Neuronal stem cell (in vitro differentiated cells): Measurements from ENCODE around the gene KCNAB3.

ENCODE experiments used
- DNase-seq: peaks from one replicate; pipeline ENCODE4 v3.0.0-alpha.2; 2013; ENCODE audit warnings: low spot score
- H2AFZ ChIP-seq: one replicate; pipeline ENCODE4 v1.6.1; 2013; ENCODE audit warnings: mild to moderate bottlenecking, low read length, inconsistent platforms
- H2AK5ac ChIP-seq: 2 replicates; pipeline ENCODE4 v1.6.1; 2013; ENCODE audit warnings: low read depth, mild to moderate bottlenecking, inconsistent platforms, low read length, moderate library complexity, mixed read lengths
- H2BK120ac ChIP-seq: 2 replicates; pipeline ENCODE4 v1.6.1; 2013; ENCODE audit warnings: low read depth, mild to moderate bottlenecking, inconsistent platforms, low read length, moderate library complexity, mixed read lengths
- H2BK12ac ChIP-seq: one replicate; pipeline ENCODE4 v1.6.1; 2013; ENCODE audit warnings: low read length, inconsistent platforms
- H2BK15ac ChIP-seq: 2 replicates; pipeline ENCODE4 v1.6.1; 2013; ENCODE audit warnings: mild to moderate bottlenecking, low read length, inconsistent platforms, mixed read lengths
- H2BK5ac ChIP-seq: one replicate; pipeline ENCODE4 v1.6.1; 2013; ENCODE audit warnings: inconsistent platforms, mild to moderate bottlenecking, low read length, moderate library complexity
- H3K14ac ChIP-seq: one replicate; pipeline ENCODE4 v1.6.1; 2013; ENCODE audit warnings: low read length, inconsistent platforms
- H3K18ac ChIP-seq: 2 replicates; pipeline ENCODE4 v1.6.1; 2013; ENCODE audit warnings: low read length, inconsistent platforms
- H3K23ac ChIP-seq: 2 replicates; pipeline ENCODE4 v1.6.1; 2013; ENCODE audit warnings: low read depth, mild to moderate bottlenecking, mixed read lengths, low read length, inconsistent platforms; ENCODE audit not compliant: poor library complexity
- H3K27ac ChIP-seq: replicated peaks from 3 replicates; pipeline ENCODE4 v1.5.1; 2013; ENCODE audit warnings: low read length, inconsistent platforms
- H3K27me3 ChIP-seq, 3 experiments: 2 replicates each; pipeline ENCODE4 v1.6.1; 2013; ENCODE audit warnings: low read length in 3 of 3, mild to moderate bottlenecking in 2 of 3, inconsistent platforms in 1 of 3, low read depth in 1 of 3, mixed read lengths in 1 of 3, moderate library complexity in 1 of 3; ENCODE audit not compliant: control insufficient read depth in 3 of 3, insufficient read depth in 3 of 3
- H3K36me3 ChIP-seq, 2 donors: replicated peaks in 1 of 2; 2 replicates each; pipeline ENCODE4 v1.6.1; 2013; ENCODE audit warnings: low read length in 2 of 2; ENCODE audit not compliant: control insufficient read depth in 2 of 2, insufficient read depth in 2 of 2
- H3K4ac ChIP-seq: 2 replicates; pipeline ENCODE4 v1.6.1; 2013; ENCODE audit warnings: inconsistent platforms, mild to moderate bottlenecking, low read length, moderate library complexity
- H3K4me1 ChIP-seq, 2 donors: 1 replicate in 1 of 2; 2 replicates in 1 of 2; pipeline ENCODE4 v1.6.1; 2013; ENCODE audit warnings: low read length in 2 of 2, low read depth in 1 of 2; ENCODE audit not compliant: control insufficient read depth in 2 of 2, insufficient read depth in 1 of 2
- H3K4me2 ChIP-seq: one replicate; pipeline ENCODE4 v1.6.1; 2013; ENCODE audit warnings: mild to moderate bottlenecking, low read length, inconsistent platforms; ENCODE audit not compliant: insufficient read depth, poor library complexity, severe bottlenecking
- H3K4me3 ChIP-seq, 2 donors: 2 replicates each; pipeline ENCODE4 v1.5.1; 2013; ENCODE audit warnings: low read length in 2 of 2, mild to moderate bottlenecking in 2 of 2, inconsistent platforms in 1 of 2, moderate library complexity in 1 of 2
- H3K79me1 ChIP-seq: one replicate; pipeline ENCODE4 v1.6.1; 2013; ENCODE audit warnings: low read depth, mild to moderate bottlenecking, inconsistent platforms, low read length, moderate library complexity
- H3K9ac ChIP-seq: one replicate; pipeline ENCODE4 v1.6.1; 2013; ENCODE audit warnings: mild to moderate bottlenecking, low read depth, low read length, inconsistent platforms; ENCODE audit not compliant: poor library complexity
- H3K9me3 ChIP-seq, 2 donors: replicated peaks in 1 of 2; 2 replicates each; pipeline versions ENCODE3 to v1.6.1; 2013; ENCODE audit warnings: low read length in 2 of 2, mild to moderate bottlenecking in 2 of 2, inconsistent platforms in 1 of 2, low read depth in 1 of 2, mixed read lengths in 1 of 2, moderate library complexity in 1 of 2; ENCODE audit not compliant: control insufficient read depth in 2 of 2, insufficient read depth in 1 of 2
- H4K8ac ChIP-seq: one replicate; pipeline ENCODE4 v1.6.1; 2013; ENCODE audit warnings: low read depth, mild to moderate bottlenecking, inconsistent platforms, low read length, moderate library complexity
- H4K91ac ChIP-seq: one replicate; pipeline ENCODE4 v1.6.1; 2013; ENCODE audit warnings: low read length, low read depth, mild to moderate bottlenecking, inconsistent platforms; ENCODE audit not compliant: poor library complexity
- WGBS, 2 donors: extraction: QIAGEN DNeasy Blood & Tissue Kit; methylation state at CpG; one replicate each; pipeline ENCODE4 v1.1.7; 2013; ENCODE audit warnings: missing lambda C conversion rate in 2 of 2, mixed read lengths in 1 of 2; ENCODE audit not compliant: insufficient read length in 2 of 2, insufficient replicate concordance in 1 of 2; ENCODE audit errors: extremely low coverage in 2 of 2; 5-methylcytosine and 5-hydroxymethylcytosine counted together

Gene KCNAB3

DNA sequence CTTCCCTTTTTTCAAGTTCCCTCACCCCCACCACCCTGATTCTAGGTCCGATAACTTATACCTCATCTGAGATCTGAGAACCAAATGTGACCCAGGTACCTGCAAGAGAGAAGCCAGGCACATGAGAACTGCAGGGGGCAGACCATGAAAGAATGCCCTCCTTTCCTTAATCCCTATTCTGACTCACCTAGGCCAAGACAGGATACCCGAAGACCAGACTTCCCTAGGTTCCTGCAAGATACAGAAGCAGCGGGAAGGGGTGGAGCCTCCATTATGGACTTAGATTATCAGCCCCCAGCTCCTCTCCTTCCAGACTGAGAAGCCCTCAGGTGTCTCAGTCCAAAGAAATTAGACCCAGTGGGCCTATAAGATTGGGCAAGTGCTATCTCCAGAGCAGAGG, 2.1 kb downstream of the KCNAB3 start:
- no peak overlapping the region for H2BK12ac ChIP-seq
- H2BK120ac ChIP-seq: no peak overlapping the region
- H3K9ac ChIP-seq: no peak overlapping the region
- WGBS, 2 donors: no CpG with 5 or more reads among the region's 3 CpGs
- H4K91ac ChIP-seq: no peak overlapping the region
- H2BK15ac ChIP-seq: no peak overlapping the region
- H3K27me3 ChIP-seq: peaks cover 0 to 25% (median 0%) of the 10 kb centered on the region in 3 experiments
- H3K4ac ChIP-seq: no peak overlapping the region
- H3K14ac ChIP-seq: no peak overlapping the region
- no peak overlapping the region for H3K18ac ChIP-seq
- H3K4me3 ChIP-seq: no peak overlapping the region
- H3K4me2 ChIP-seq: no peak overlapping the region
- peaks cover 1 to 14% of the 10 kb centered on the region in 2 donors for H3K4me1 ChIP-seq
- H3K9me3 ChIP-seq: no peaks in the 10 kb centered on the region
- peaks cover 2% of the 10 kb centered on the region for H3K79me1 ChIP-seq
- no peak overlapping the region for H2AK5ac ChIP-seq
- no peak for DNase-seq
- no peak overlapping the region for H3K23ac ChIP-seq
- no peak overlapping the region for H3K27ac ChIP-seq
- H2BK5ac ChIP-seq: no peak overlapping the region
- peaks cover 0 to 4% of the 10 kb centered on the region in 2 donors for H3K36me3 ChIP-seq
- no peak overlapping the region for H4K8ac ChIP-seq
- no peak overlapping the region for H2AFZ ChIP-seq

DNA sequence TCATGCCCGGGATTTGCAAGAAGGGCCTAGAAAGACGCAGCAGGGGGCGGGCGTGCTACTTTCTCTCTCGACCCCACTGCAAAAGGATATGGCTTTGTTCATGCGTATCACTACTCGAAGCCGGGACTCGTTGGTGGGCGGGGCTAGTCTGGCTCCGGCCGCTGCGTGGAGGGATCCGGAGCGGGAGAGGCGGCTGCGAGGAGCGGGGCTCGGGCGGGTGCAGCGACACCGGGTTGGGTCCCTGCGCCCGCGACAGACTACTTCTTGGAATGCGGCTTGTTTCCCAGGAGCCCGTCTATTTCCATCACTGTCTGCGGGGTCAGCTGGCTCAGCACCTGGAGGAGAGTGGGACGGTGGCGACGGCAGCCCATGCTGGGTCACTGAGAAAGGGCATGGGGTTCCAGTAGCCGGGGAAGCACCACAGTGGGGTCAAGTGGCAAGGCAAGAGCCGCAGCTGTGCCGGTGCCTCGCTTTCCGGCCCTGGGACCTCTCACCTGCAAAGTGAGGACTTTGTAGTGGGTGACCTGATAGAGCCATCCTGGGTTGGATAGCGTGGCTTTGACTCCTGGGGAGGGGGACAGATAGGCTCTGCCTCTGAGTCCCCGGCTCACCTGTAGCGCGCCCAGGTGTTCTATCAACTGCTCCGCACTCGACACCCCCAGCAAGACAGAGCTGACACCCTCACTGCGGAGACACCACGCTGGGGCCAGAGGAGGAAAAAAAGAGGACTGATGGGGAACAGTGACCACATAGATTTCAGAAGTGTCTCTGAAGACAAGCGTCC, 6.6 kb downstream of the KCNAB3 start:
- no peaks in the 10 kb centered on the region for H3K36me3 ChIP-seq
- H3K27ac ChIP-seq: no peak overlapping the region
- WGBS, 2 donors: no CpG with 5 or more reads among the region's 45 CpGs
- no peaks in the 10 kb centered on the region for H3K79me1 ChIP-seq
- no peak overlapping the region for H4K8ac ChIP-seq
- peak overlapping the region; percentile 65 for H3K4me2 ChIP-seq
- H2BK15ac ChIP-seq: peak overlapping the region; percentile 33
- peak overlapping the region; percentile 20 for H2AK5ac ChIP-seq
- peak overlapping the region; percentile 26 for H3K14ac ChIP-seq
- peak overlapping the region in 1 of 2 donors; percentile 61 for H3K4me3 ChIP-seq
- H3K4ac ChIP-seq: no peak overlapping the region
- H3K23ac ChIP-seq: peak overlapping the region; percentile 10
- peak overlapping the region; percentile 50 for H2BK12ac ChIP-seq
- DNase-seq: peak; percentile 77
- H3K18ac ChIP-seq: peak overlapping the region; percentile 98
- peaks cover 0 to 21% (median 0%) of the 10 kb centered on the region in 3 experiments for H3K27me3 ChIP-seq
- no peaks in the 10 kb centered on the region for H3K9me3 ChIP-seq
- peaks cover 0 to 8% of the 10 kb centered on the region in 2 donors for H3K4me1 ChIP-seq
- H2BK120ac ChIP-seq: no peak overlapping the region
- peak overlapping the region; percentile 22 for H2AFZ ChIP-seq
- no peak overlapping the region for H4K91ac ChIP-seq
- peak overlapping the region; percentile 74 for H3K9ac ChIP-seq
- H2BK5ac ChIP-seq: peak overlapping the region; percentile 8

DNA sequence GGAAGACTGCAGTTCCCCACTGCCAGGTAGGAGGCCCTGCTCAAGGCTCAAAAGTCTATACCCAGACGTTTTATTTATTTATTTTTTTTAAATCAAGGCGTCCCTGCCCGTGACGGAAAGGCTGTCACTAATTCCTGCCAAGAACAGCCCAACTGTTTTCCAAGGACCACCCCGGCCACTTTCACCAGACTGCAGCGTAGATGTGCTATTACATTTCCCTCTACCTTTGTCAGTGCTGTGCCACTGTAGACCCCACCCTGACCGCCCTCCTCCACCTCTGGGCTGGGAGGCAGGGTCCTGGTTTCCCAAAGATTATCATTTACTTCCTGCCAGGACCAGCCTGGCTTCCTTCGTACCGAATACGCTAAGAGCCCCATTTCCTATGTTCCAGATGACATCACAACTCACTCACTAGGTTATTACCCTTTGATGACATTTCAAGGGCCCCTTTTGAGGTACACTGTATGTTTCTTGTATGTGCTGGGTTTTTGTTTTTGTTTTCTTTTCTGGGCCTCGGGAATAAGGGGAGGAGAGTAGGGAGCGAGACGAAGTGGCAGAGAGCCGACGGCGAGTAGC, 7.3 kb downstream of the KCNAB3 start:
- Histone ChIP-seq H3K4me3 (no peak overlapping the region), H2BK5ac (peak overlapping the region; percentile 8), H3K27me3 (peaks cover 0 to 17% (median 0%) of the 10 kb centered on the region in 3 experiments), H2BK120ac (peak overlapping the region; percentile 57), H3K9me3 (no peaks in the 10 kb centered on the region), H2AFZ (peak overlapping the region; percentile 22), H3K36me3 (no peaks in the 10 kb centered on the region), H3K27ac (no peak overlapping the region), H3K9ac (no peak overlapping the region), H3K4me2 (no peak overlapping the region), H2BK15ac (peak overlapping the region; percentile 6), H2AK5ac (peak overlapping the region; percentile 93), H4K91ac (no peak overlapping the region), H3K14ac (peak overlapping the region; percentile 61), H2BK12ac (no peak overlapping the region), H3K79me1 (no peaks in the 10 kb centered on the region), H3K23ac (peak overlapping the region; percentile 10), H3K4me1 (peaks cover 0 to 8% of the 10 kb centered on the region in 2 donors), H3K4ac (no peak overlapping the region), H3K18ac (peak overlapping the region; percentile 84), H4K8ac (no peak overlapping the region)
- no peak for DNase-seq
- WGBS, 2 donors: no CpG with 5 or more reads among the region's 16 CpGs

DNA sequence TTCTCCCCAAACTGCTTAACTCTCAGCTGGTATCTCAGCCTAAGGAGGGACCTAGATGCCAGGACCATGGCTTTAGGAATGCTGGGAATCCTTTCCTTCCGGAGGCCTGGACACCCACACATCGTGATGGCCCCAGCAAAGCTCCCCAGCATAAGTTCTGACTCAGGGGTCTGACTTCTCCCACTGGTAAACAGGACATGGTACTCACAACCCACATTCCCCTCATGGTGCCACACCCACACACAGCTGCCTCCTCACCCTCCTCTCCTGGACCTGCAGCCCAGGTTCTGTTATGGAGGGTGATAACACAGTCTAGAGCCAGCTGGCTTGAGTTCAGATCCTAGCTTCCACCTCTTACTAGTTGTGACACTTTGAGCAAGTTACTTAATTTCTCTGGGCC, 12.8 kb downstream of the KCNAB3 start:
- Histone ChIP-seq H2BK15ac (no peak overlapping the region), H4K8ac (no peak overlapping the region), H3K36me3 (peaks cover 0 to 9% of the 10 kb centered on the region in 2 donors), H3K4ac (no peak overlapping the region), H3K27ac (no peak overlapping the region), H2AFZ (peak overlapping the region; percentile 99), H3K18ac (no peak overlapping the region), H3K79me1 (no peaks in the 10 kb centered on the region), H3K9ac (no peak overlapping the region), H3K4me2 (no peak overlapping the region), H3K9me3 (peaks cover 0 to 7% of the 10 kb centered on the region in 2 donors), H3K23ac (no peak overlapping the region), H3K4me3 (peak overlapping the region in 1 of 2 donors; percentile 87), H2BK12ac (no peak overlapping the region), H2BK120ac (no peak overlapping the region), H4K91ac (no peak overlapping the region), H3K27me3 (peaks cover 0 to 11% (median 0%) of the 10 kb centered on the region in 3 experiments), H2BK5ac (no peak overlapping the region), H2AK5ac (no peak overlapping the region), H3K14ac (no peak overlapping the region), H3K4me1 (peaks cover 7 to 12% of the 10 kb centered on the region in 2 donors)
- WGBS, 2 donors: no CpG with 5 or more reads among the region's 2 CpGs
- no peak for DNase-seq
